GM06990 (cell line): ENCODE measurements around the gene MISFA.
"Not testable (repeated sequence)": the region's sequence is repeated elsewhere in the genome, so short reads cannot be mapped to it uniquely, and the experiment has no call there.

ENCODE experiments used
- DNase-seq: peaks from one replicate; pipeline ENCODE4 v3.0.0-alpha.2; 2011; ENCODE audit not compliant: insufficient read length; ENCODE audit errors: extremely low read depth
- H3K27me3 ChIP-seq: replicated peaks from 2 replicates; pipeline ENCODE4 v1.6.0; 2011; ENCODE audit warnings: low read length; ENCODE audit not compliant: control insufficient read depth, insufficient read depth
- H3K36me3 ChIP-seq: 2 replicates; pipeline ENCODE4 v1.5.1; 2011; ENCODE audit warnings: low read length; ENCODE audit not compliant: control insufficient read depth, insufficient read depth
- H3K4me3 ChIP-seq: replicated peaks from 2 replicates; pipeline ENCODE4 v1.5.1; 2011; ENCODE audit warnings: low read depth, mild to moderate bottlenecking, control low read depth, low read length
- CTCF ChIP-seq: IDR thresholded peaks from 2 replicates; pipeline ENCODE4 v1.5.1; 2011; ENCODE audit warnings: low read length, control low read depth, mild to moderate bottlenecking, inconsistent platforms; ENCODE audit not compliant: insufficient read depth, poor library complexity, severe bottlenecking

The MISFA gene

GRCh38 chr11:18641677-18642076 lies 42.1 kb downstream of the MISFA start:
- no peak for DNase-seq
- TF ChIP-seq CTCF: no peak
- Histone ChIP-seq H3K27me3 (no peaks in the 10 kb centered on the region), H3K36me3 (no peaks in the 10 kb centered on the region), H3K4me3 (no peak overlapping the region)

- not testable (repeated sequence) for H3K36me3 ChIP-seq, H3K4me3 ChIP-seq, H3K27me3 ChIP-seq, DNase-seq
Observed at GRCh38 chr11:18643034-18643433, 43.4 kb downstream of the MISFA start.

- TF ChIP-seq CTCF: no peak
Observed at GRCh38 chr11:18650353-18650752, 50.8 kb downstream of the MISFA start.

GRCh38 chr11:18650859-18651557 lies 51.4 kb downstream of the MISFA start:
- no peaks in the 10 kb centered on the region for H3K27me3 ChIP-seq
- H3K36me3 ChIP-seq: no peaks in the 10 kb centered on the region
- TF ChIP-seq CTCF: peak; percentile 73
- 0 out of 2 replicates have a peak overlapping the region, but pooled peaks have one; percentile 2 for H3K4me3 ChIP-seq
- DNase-seq: peak; percentile 45

More at GRCh38 chr11:18650353-18650752, 50.8 kb downstream of the MISFA start:
- DNase-seq: no peak
- Histone ChIP-seq H3K36me3 (no peaks in the 10 kb centered on the region), H3K4me3 (no peak overlapping the region), H3K27me3 (no peaks in the 10 kb centered on the region)
